SK-N-SH (cell line): Measurements from ENCODE around the gene UCHL3. TPM values are rescaled to one million over a fixed set of nuclear protein-coding genes. Genes with fewer than 3 reads are reported as not detected.

ENCODE experiments used
- CTCF ChIA-PET: fragments of 300-600, 350-600 bp; formaldehyde crosslinking; extraction: SDS; loops from one replicate; lab custom pipeline; 2021; lab: Yijun Ruan, JAX
- POLR2A ChIA-PET: fragments of 350-600 bp; sonication (Branson Sonifier 250); formaldehyde crosslinking; extraction: SDS; loops from one replicate; lab custom pipeline; 2020; ENCODE audit warnings: antibody characterized with exemption, inconsistent platforms; lab: Yijun Ruan, JAX
- DNase-seq: peaks from one replicate; pipeline ENCODE4 v3.0.0; 2012
- H2AFZ ChIP-seq: fragments of 200-600 bp; sonication (generic); 2 replicates; pipeline ENCODE4 v1.8.1; 2016; ENCODE audit warnings: antibody characterized with exemption, mild to moderate bottlenecking, low read depth
- H3F3A ChIP-seq: fragments of 200-600 bp; sonication (generic); replicated peaks from 2 replicates; pipeline ENCODE3; 2016; ENCODE audit warnings: antibody characterized with exemption, mild to moderate bottlenecking; ENCODE audit not compliant: insufficient read depth
- H3K27ac ChIP-seq, 2 experiments: fragments of 200-500 bp in 1 of 2; fragments of 200-600 bp in 1 of 2; sonication (Bioruptor generic) in 1 of 2; sonication (generic), shearing (Covaris generic) in 1 of 2; 2 replicates each; pipeline versions ENCODE4 v1.5.1 to v1.6.1; 2014 to 2016; ENCODE audit warnings: low read depth in 2 of 2, inconsistent platforms in 1 of 2, low read length in 1 of 2, mild to moderate bottlenecking in 1 of 2, mixed read lengths in 1 of 2
- H3K27me3 ChIP-seq: fragments of 200-600 bp; sonication (generic), shearing (Covaris generic); 2 replicates; pipeline ENCODE4 v1.6.1; 2016; ENCODE audit warnings: mixed run types; ENCODE audit not compliant: insufficient read depth
- H3K36me3 ChIP-seq, 2 experiments: fragments of 200-500 bp in 1 of 2; fragments of 200-600 bp in 1 of 2; sonication (Bioruptor generic) in 1 of 2; sonication (generic) in 1 of 2; replicated peaks in 1 of 2; 2 replicates each; pipeline versions ENCODE3 to v1.5.1; 2014 to 2016; ENCODE audit warnings: low read length in 1 of 2, mild to moderate bottlenecking in 1 of 2; ENCODE audit not compliant: insufficient read depth in 2 of 2, control insufficient read depth in 1 of 2
- H3K4me1 ChIP-seq, 2 experiments: fragments of 200-500 bp in 1 of 2; fragments of 200-600 bp in 1 of 2; sonication (Bioruptor generic) in 1 of 2; sonication (generic), shearing (Covaris generic) in 1 of 2; 2 replicates each; pipeline versions ENCODE4 v1.5.1 to v1.6.1; 2014 to 2016; ENCODE audit warnings: low read depth in 1 of 2, low read length in 1 of 2, mixed run types in 1 of 2; ENCODE audit not compliant: insufficient read depth in 2 of 2, control insufficient read depth in 1 of 2
- H3K4me2 ChIP-seq: fragments of 200-600 bp; sonication (generic), shearing (Covaris generic); 2 replicates; pipeline ENCODE4 v1.6.1; 2017; ENCODE audit warnings: mixed run types
- H3K4me3 ChIP-seq, 2 experiments: fragments of 200-500 bp in 1 of 2; fragments of 200-600 bp in 1 of 2; sonication (Bioruptor generic) in 1 of 2; sonication (generic), shearing (Covaris generic) in 1 of 2; 2 replicates each; pipeline versions ENCODE4 v1.5.1 to v1.8.1; 2014 to 2016; ENCODE audit warnings: low read depth in 2 of 2, inconsistent platforms in 1 of 2, low read length in 1 of 2, mild to moderate bottlenecking in 1 of 2, mixed read lengths in 1 of 2, moderate library complexity in 1 of 2
- H3K79me2 ChIP-seq: fragments of 200-600 bp; sonication (generic); 2 replicates; pipeline ENCODE4 v1.8.1; 2017; ENCODE audit warnings: mild to moderate bottlenecking; ENCODE audit not compliant: insufficient read depth
- H3K9ac ChIP-seq: fragments of 200-600 bp; sonication (generic); 2 replicates; pipeline ENCODE4 v1.6.1; 2017; ENCODE audit warnings: mixed run types
- H3K9me2 ChIP-seq: fragments of 200-600 bp; sonication (generic); 2 replicates; pipeline ENCODE4 v1.6.1; 2017; ENCODE audit warnings: mixed run types
- H3K9me3 ChIP-seq: fragments of 200-600 bp; sonication (generic); 2 replicates; pipeline ENCODE4 v1.6.1; 2017; ENCODE audit warnings: mixed run types, mild to moderate bottlenecking, moderate library complexity
- H4K20me1 ChIP-seq: fragments of 200-600 bp; sonication (generic); 2 replicates; pipeline ENCODE4 v1.6.1; 2017; ENCODE audit warnings: mild to moderate bottlenecking, mixed run types; ENCODE audit not compliant: insufficient read depth
- CHD2 ChIP-seq: fragments of 150-350 bp; IDR thresholded peaks from 2 replicates; pipeline ENCODE4 v1.6.1; 2018; ENCODE audit warnings: low read length; ENCODE audit not compliant: partially characterized antibody
- ELF1 ChIP-seq: IDR thresholded peaks from 2 replicates; pipeline ENCODE4 v1.4.0; 2012
- EP300 ChIP-seq, 2 experiments: IDR thresholded peaks; 2 replicates each; pipeline versions ENCODE4 v1.4.0 to v1.6.1; 2012; ENCODE audit warnings: borderline replicate concordance in 1 of 2, low read depth in 1 of 2, low read length in 1 of 2
- GABPA ChIP-seq: IDR thresholded peaks from 2 replicates; pipeline ENCODE4 v1.4.0; 2012; ENCODE audit warnings: low read depth, mild to moderate bottlenecking
- GATA2 ChIP-seq: sonication (generic); formaldehyde crosslinking; IDR thresholded peaks from 2 replicates; pipeline ENCODE4 v1.5.0; 2020; ENCODE audit warnings: mild to moderate bottlenecking, missing genetic modification reagents
- MEF2A ChIP-seq: IDR thresholded peaks from 2 replicates; pipeline ENCODE4 v1.4.0; 2012; ENCODE audit warnings: low read depth, borderline replicate concordance
- MXI1 ChIP-seq: IDR thresholded peaks from 2 replicates; pipeline ENCODE4 v1.6.1; 2012; ENCODE audit warnings: mild to moderate bottlenecking, low read depth, low read length, improper control_type of control experiment
- NFIC ChIP-seq: IDR thresholded peaks from 2 replicates; pipeline ENCODE4 v1.4.0; 2012; ENCODE audit warnings: borderline replicate concordance
- POLR2AphosphoS5 ChIP-seq: IDR thresholded peaks from 2 replicates; pipeline ENCODE4 v1.6.1; 2012; ENCODE audit warnings: low read depth, low read length
- RCOR1 ChIP-seq: fragments of 150-350 bp; IDR thresholded peaks from 2 replicates; pipeline ENCODE4 v1.6.1; 2017; ENCODE audit warnings: antibody characterized with exemption, low read length
- RFX5 ChIP-seq: IDR thresholded peaks from 2 replicates; pipeline ENCODE4 v1.6.1; 2012; ENCODE audit warnings: mild to moderate bottlenecking, improper control_type of control experiment, low read length
- RXRA ChIP-seq: IDR thresholded peaks from 2 replicates; pipeline ENCODE4 v1.4.0; 2012; ENCODE audit warnings: low read depth, mild to moderate bottlenecking, borderline replicate concordance
- SIN3A ChIP-seq: IDR thresholded peaks from 2 replicates; pipeline ENCODE4 v1.6.1; 2012; ENCODE audit warnings: low read depth, mild to moderate bottlenecking, low read length, moderate library complexity, borderline replicate concordance
- SMC3 ChIP-seq: IDR thresholded peaks from 2 replicates; pipeline ENCODE4 v1.6.1; 2012; ENCODE audit warnings: low read depth, low read length, improper control_type of control experiment
- TCF12 ChIP-seq: IDR thresholded peaks from 2 replicates; pipeline ENCODE4 v1.4.0; 2012
- TEAD4 ChIP-seq: IDR thresholded peaks from 2 replicates; pipeline ENCODE4 v1.4.0; 2012; ENCODE audit warnings: mild to moderate bottlenecking, borderline replicate concordance; ENCODE audit not compliant: insufficient read depth
- WGBS: methylation state at CpG from one replicate; pipeline ENCODE4 v1.1.6; 2017; ENCODE audit warnings: low lambda C conversion rate; 5-methylcytosine and 5-hydroxymethylcytosine counted together
- polyA plus RNA-seq, 3 experiments: library from polyadenylated mRNA; depleted of rRNA; stranded (reverse); fragments of >200 nt; gene quantifications; 2 replicates each; pipeline ENCODE4 v1.2.3, GENCODE V29; 2012
- TF ChIP-seq, protein P1 (sequence below): fragments of 150-350 bp; IDR thresholded peaks from 2 replicates; pipeline ENCODE4 v1.6.1; 2017; ENCODE audit warnings: antibody characterized with exemption, low read length, low read depth, borderline replicate concordance
- TF ChIP-seq, protein P2 (sequence below): fragments of 150-350 bp; IDR thresholded peaks from 2 replicates; pipeline ENCODE4 v1.6.1; 2016; ENCODE audit warnings: mild to moderate bottlenecking, low read depth, low read length
- TF ChIP-seq, protein P3 (sequence below): IDR thresholded peaks from 2 replicates; pipeline ENCODE4 v1.6.1; 2012; ENCODE audit warnings: mild to moderate bottlenecking, low read depth, low read length, moderate library complexity

The UCHL3 gene
- polyA plus RNA-seq, 1 of the 3 experiments (the other 2 are of a cell fraction): 28.8 TPM

DNA sequence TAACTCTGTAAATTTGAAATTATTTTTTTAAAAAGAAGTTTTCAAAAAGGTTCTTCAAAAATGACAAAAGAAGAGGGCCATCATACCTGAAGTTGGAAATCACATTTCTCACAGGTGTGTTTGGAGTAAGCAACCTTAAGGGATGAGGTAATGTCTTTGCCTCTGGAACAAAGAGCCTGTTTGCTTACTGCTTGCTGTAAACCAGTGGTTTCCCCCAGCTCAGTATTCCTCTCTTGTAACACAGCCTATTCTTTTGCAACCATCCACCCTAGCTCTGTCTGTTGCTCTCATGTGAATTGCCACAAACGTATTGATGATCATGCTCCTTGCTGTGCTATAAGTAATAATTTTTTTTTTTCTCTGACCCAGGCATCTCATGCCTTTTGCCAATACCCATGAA is 38.1 kb downstream of the UCHL3 start:
- H3K9me3 ChIP-seq: peaks cover 14% of the 10 kb centered on the region
- no peaks in the 10 kb centered on the region for H3K9me2 ChIP-seq
- H2AFZ ChIP-seq: no peak overlapping the region
- ChIA-PET CTCF (no interaction called here), POLR2A (no interaction called here)
- no peaks in the 10 kb centered on the region for H3K27me3 ChIP-seq
- H3K4me1 ChIP-seq: no peaks in the 10 kb centered on the region; a peak in 1 of 4 replicates
- DNase-seq: no peak
- peaks cover 11% of the 10 kb centered on the region for H3F3A ChIP-seq
- no peak for TF ChIP-seq RXRA
- no peak for TF ChIP-seq ELF1
- TF ChIP-seq, protein P1, sequence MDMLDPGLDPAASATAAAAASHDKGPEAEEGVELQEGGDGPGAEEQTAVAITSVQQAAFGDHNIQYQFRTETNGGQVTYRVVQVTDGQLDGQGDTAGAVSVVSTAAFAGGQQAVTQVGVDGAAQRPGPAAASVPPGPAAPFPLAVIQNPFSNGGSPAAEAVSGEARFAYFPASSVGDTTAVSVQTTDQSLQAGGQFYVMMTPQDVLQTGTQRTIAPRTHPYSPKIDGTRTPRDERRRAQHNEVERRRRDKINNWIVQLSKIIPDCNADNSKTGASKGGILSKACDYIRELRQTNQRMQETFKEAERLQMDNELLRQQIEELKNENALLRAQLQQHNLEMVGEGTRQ: no peak
- TF ChIP-seq, protein P2, sequence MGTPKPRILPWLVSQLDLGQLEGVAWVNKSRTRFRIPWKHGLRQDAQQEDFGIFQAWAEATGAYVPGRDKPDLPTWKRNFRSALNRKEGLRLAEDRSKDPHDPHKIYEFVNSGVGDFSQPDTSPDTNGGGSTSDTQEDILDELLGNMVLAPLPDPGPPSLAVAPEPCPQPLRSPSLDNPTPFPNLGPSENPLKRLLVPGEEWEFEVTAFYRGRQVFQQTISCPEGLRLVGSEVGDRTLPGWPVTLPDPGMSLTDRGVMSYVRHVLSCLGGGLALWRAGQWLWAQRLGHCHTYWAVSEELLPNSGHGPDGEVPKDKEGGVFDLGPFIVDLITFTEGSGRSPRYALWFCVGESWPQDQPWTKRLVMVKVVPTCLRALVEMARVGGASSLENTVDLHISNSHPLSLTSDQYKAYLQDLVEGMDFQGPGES: no peak
- no peak for TF ChIP-seq POLR2AphosphoS5
- no peak for TF ChIP-seq GABPA
- TF ChIP-seq GATA2 (CRISPR knock-in tag): no peak
- TF ChIP-seq MXI1: no peak
- TF ChIP-seq SMC3: no peak
- TF ChIP-seq TEAD4: no peak
- TF ChIP-seq EP300 (IDR thresholded peaks at IDR 0.05; ENCODE audit: borderline replicate concordance in 1 of 2, low read depth in 1 of 2, low read length in 1 of 2): no peak
- TF ChIP-seq RCOR1: no peak
- TF ChIP-seq MEF2A: no peak
- TF ChIP-seq, protein P3, sequence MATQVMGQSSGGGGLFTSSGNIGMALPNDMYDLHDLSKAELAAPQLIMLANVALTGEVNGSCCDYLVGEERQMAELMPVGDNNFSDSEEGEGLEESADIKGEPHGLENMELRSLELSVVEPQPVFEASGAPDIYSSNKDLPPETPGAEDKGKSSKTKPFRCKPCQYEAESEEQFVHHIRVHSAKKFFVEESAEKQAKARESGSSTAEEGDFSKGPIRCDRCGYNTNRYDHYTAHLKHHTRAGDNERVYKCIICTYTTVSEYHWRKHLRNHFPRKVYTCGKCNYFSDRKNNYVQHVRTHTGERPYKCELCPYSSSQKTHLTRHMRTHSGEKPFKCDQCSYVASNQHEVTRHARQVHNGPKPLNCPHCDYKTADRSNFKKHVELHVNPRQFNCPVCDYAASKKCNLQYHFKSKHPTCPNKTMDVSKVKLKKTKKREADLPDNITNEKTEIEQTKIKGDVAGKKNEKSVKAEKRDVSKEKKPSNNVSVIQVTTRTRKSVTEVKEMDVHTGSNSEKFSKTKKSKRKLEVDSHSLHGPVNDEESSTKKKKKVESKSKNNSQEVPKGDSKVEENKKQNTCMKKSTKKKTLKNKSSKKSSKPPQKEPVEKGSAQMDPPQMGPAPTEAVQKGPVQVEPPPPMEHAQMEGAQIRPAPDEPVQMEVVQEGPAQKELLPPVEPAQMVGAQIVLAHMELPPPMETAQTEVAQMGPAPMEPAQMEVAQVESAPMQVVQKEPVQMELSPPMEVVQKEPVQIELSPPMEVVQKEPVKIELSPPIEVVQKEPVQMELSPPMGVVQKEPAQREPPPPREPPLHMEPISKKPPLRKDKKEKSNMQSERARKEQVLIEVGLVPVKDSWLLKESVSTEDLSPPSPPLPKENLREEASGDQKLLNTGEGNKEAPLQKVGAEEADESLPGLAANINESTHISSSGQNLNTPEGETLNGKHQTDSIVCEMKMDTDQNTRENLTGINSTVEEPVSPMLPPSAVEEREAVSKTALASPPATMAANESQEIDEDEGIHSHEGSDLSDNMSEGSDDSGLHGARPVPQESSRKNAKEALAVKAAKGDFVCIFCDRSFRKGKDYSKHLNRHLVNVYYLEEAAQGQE: no peak
- TF ChIP-seq TCF12: no peak
- TF ChIP-seq RFX5: no peak
- TF ChIP-seq CHD2: no peak
- TF ChIP-seq NFIC: no peak
- no peak for TF ChIP-seq SIN3A
- no peak overlapping the region for H3K9ac ChIP-seq
- no peaks in the 10 kb centered on the region for H3K79me2 ChIP-seq
- peaks cover 30 to 44% of the 10 kb centered on the region in 2 experiments for H3K36me3 ChIP-seq
- WGBS: 88% methylated on average over 1 of the region's 1 CpG
- no peak overlapping the region for H3K4me2 ChIP-seq
- no peaks in the 10 kb centered on the region for H4K20me1 ChIP-seq
- no peak overlapping the region for H3K4me3 ChIP-seq
- no peak overlapping the region for H3K27ac ChIP-seq
